Stimulated activated CD4-positive, alpha-beta T cell treated with anti-CD3 and anti-CD28 coated beads, Interleukin-4, amount 100 ng/mL, for 24 hours (primary cell): ENCODE data around the gene SDHB.

Experiments
- DNase-seq: peaks from one replicate; pipeline ENCODE4 v3.0.0-alpha.2; 2020

SDHB gene

GRCh38 chr1:17011092-17011438 is 42.8 kb downstream of the SDHB start:
- DNase-seq, result no peak

- no peak for DNase-seq
Observed at GRCh38 chr1:17009706-17010105, 44.1 kb downstream of the SDHB start.

GRCh38 chr1:17008208-17008855 is 45.5 kb downstream of the SDHB start:
- no peak for DNase-seq

- no peak for DNase-seq
Observed at GRCh38 chr1:17007121-17007520, 46.7 kb downstream of the SDHB start.

- DNase-seq, result no peak
Observed at GRCh38 chr1:17005365-17005740, 48.5 kb downstream of the SDHB start.

- DNase-seq, result no peak
Observed at GRCh38 chr1:17004466-17005364, 49.1 kb downstream of the SDHB start.

GRCh38 chr1:17002524-17002902 is 51.3 kb downstream of the SDHB start:
- DNase-seq, result no peak

- DNase-seq, result no peak
Observed at GRCh38 chr1:17001760-17002523, 51.9 kb downstream of the SDHB start.

- no peak for DNase-seq
Observed at GRCh38 chr1:16999863-17000262, 54.0 kb downstream of the SDHB start.

- DNase-seq, result no peak
Observed at GRCh38 chr1:16998589-16998988, 55.2 kb downstream of the SDHB start.

- no peak for DNase-seq
Observed at GRCh38 chr1:16996845-16997244, 57.0 kb downstream of the SDHB start.

- no peak for DNase-seq
Observed at GRCh38 chr1:16993521-16994038, 60.3 kb downstream of the SDHB start.

GRCh38 chr1:16992675-16993074 is 61.2 kb downstream of the SDHB start:
- DNase-seq, result no peak

GRCh38 chr1:16992102-16992501 is 61.7 kb downstream of the SDHB start:
- DNase-seq, result no peak

GRCh38 chr1:16991571-16991970 is 62.3 kb downstream of the SDHB start:
- no peak for DNase-seq

GRCh38 chr1:16989676-16990391 is 64.0 kb downstream of the SDHB start:
- DNase-seq, result no peak

- no peak for DNase-seq
Observed at GRCh38 chr1:16988210-16988609, 65.6 kb downstream of the SDHB start.

- DNase-seq, result no peak
Observed at GRCh38 chr1:16986962-16987361, 66.9 kb downstream of the SDHB start.

GRCh38 chr1:16986560-16986959 is 67.3 kb downstream of the SDHB start:
- no peak for DNase-seq

GRCh38 chr1:16986113-16986512 is 67.7 kb downstream of the SDHB start:
- no peak for DNase-seq

GRCh38 chr1:16984717-16985116 is 69.1 kb downstream of the SDHB start:
- DNase-seq, result no peak

- DNase-seq, result no peak
Observed at GRCh38 chr1:16983649-16984048, 70.2 kb downstream of the SDHB start.

GRCh38 chr1:16982902-16983301 is 70.9 kb downstream of the SDHB start:
- no peak for DNase-seq
